Activated naive CD4-positive, alpha-beta T cell treated with anti-CD3 and anti-CD28 coated beads, Interleukin-2, amount 10 ng/mL, durations not matched to agents 7 days and 5 days (primary cell): Measurements from ENCODE around the gene HIF1A.
"Not testable (repeated sequence)": the region's sequence is repeated elsewhere in the genome, so short reads cannot be mapped to it uniquely, and the experiment has no call there.

Experiments used
- CTCF ChIA-PET: fragments of 350-600 bp; sonication (Branson Sonifier 250); formaldehyde crosslinking; loops from one replicate; lab custom pipeline; 2021; ENCODE audit warnings: antibody characterized with exemption; lab: Charles Lee
- DNase-seq: peaks from one replicate; pipeline ENCODE4 v3.0.0-alpha.2; 2020
- H3K27ac Mint-ChIP-seq: one replicate; pipeline ENCODE4 v1.8.0; 2021; ENCODE audit warnings: mild to moderate bottlenecking, moderate library complexity, mixed read lengths
- H3K27me3 Mint-ChIP-seq: one replicate; pipeline ENCODE4 v1.8.0; 2021; ENCODE audit warnings: mild to moderate bottlenecking, mixed read lengths
- H3K36me3 Mint-ChIP-seq: one replicate; pipeline ENCODE4 v1.8.0; 2021; ENCODE audit warnings: mixed read lengths
- H3K4me1 Mint-ChIP-seq: one replicate; pipeline ENCODE4 v1.8.0; 2021; ENCODE audit warnings: mixed read lengths
- H3K4me3 Mint-ChIP-seq: one replicate; pipeline ENCODE4 v1.8.0; 2021; ENCODE audit warnings: mild to moderate bottlenecking, moderate library complexity, mixed read lengths
- H3K9me3 Mint-ChIP-seq: one replicate; pipeline ENCODE4 v1.8.0; 2021; ENCODE audit warnings: mixed read lengths

The HIF1A gene

DNA sequence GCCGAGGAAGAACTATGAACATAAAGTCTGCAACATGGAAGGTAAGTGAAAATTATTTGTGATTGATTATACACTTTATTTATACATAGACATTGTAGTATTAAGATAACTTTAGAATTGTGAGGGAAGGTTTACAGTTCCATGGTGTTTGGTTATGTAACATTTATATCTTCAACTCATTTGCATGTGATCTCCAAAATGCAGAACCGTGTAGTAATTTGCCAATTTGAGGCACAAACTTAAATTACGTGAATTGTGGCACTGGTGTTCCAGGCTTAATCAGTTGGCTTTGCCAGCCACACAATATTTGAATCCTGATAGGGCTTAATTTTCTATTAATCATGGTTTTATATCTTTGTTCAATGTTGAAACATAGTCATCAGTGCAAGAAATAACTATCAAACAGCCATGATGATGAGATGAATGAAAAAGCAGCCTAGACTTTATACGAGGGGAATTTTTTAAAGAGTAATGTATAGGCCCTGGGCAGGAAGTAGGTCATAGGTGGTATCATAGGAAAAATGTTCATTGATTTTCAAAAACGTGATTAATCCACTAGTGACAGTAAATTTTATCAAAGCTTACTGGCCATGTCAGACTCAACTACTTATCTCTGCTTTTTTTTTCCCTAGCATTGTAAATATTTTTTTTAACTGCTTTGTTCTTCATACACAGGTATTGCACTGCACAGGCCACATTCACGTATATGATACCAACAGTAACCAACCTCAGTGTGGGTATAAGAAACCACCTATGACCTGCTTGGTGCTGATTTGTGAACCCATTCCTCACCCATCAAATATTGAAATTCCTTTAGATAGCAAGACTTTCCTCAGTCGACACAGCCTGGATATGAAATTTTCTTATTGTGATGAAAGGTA is 31.7 kb downstream of the HIF1A start:
- no peaks in the 10 kb centered on the region for H3K27me3 Mint-ChIP-seq
- H3K36me3 Mint-ChIP-seq, result peaks cover 68% of the 10 kb centered on the region
- no peak overlapping the region for H3K4me3 Mint-ChIP-seq
- CTCF ChIA-PET, result interaction anchor here (0.7 to 1.1 kb wide), 3 partner anchors 22 to 252 kb away, joined by 3 to 6 read pairs (median 5); no protein-coding TSS in a partner anchor
- peak overlapping the region; percentile 67 for H3K27ac Mint-ChIP-seq
- H3K9me3 Mint-ChIP-seq, result no peaks in the 10 kb centered on the region
- no peak for DNase-seq
- peaks cover 56% of the 10 kb centered on the region for H3K4me1 Mint-ChIP-seq

DNA sequence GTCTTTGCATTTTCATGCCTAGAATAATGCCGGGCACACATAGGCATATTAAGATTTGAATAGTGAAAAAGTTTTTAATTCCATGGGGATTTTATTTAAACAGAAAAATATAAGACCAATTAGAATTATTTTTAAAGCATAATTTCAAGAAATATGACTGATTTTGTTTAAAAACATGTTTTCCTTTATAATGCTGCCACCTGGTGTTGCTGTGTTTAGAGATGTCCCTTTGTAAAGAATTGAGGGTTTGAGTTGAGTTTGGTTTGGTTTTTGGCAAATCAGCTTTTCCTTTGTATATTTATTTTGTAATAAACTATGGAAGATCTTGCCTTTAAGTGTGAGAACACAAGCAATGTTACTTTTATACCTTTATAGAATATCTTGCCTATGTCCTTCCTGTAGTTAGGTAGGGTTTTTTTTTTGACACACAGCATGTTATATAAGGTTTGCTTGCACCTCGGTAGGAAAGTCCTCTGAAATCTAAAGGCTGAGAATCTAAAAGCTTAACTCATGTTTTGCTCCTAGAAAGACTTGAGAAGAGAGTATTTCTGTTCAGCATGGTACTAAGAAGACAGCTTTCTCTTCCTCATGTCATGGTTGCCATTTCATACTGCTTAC is 35.6 kb downstream of the HIF1A start:
- H3K4me3 Mint-ChIP-seq, result no peak overlapping the region
- no peaks in the 10 kb centered on the region for H3K9me3 Mint-ChIP-seq
- H3K27ac Mint-ChIP-seq, result no peak overlapping the region
- H3K36me3 Mint-ChIP-seq, result peaks cover 72% of the 10 kb centered on the region
- H3K4me1 Mint-ChIP-seq, result peaks cover 39% of the 10 kb centered on the region
- DNase-seq, result no peak
- H3K27me3 Mint-ChIP-seq, result no peaks in the 10 kb centered on the region
- CTCF ChIA-PET, result interaction anchor here (0.7 to 2.0 kb wide), 6 partner anchors 17 to 270 kb away, joined by 3 to 10 read pairs (median 5); no protein-coding TSS in a partner anchor

DNA sequence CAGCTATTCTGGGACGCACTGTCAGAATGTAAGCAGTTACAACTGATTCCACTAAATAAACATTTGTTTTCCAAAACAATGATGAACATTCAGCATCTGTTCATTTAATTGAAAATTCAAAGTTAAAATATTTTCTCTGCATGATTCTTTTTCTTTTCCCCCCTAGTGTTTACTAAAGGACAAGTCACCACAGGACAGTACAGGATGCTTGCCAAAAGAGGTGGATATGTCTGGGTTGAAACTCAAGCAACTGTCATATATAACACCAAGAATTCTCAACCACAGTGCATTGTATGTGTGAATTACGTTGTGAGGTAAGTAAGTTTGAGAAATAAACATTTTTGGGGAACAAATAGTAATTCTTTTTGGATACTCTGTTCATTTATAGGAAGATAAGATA is 38.7 kb downstream of the HIF1A start:
- H3K4me1 Mint-ChIP-seq, result peaks cover 18% of the 10 kb centered on the region
- no peaks in the 10 kb centered on the region for H3K27me3 Mint-ChIP-seq
- H3K4me3 Mint-ChIP-seq, result no peak overlapping the region
- no peak for DNase-seq
- H3K36me3 Mint-ChIP-seq, result peaks cover 73% of the 10 kb centered on the region
- no peak overlapping the region for H3K27ac Mint-ChIP-seq
- CTCF ChIA-PET, result no interaction called here
- H3K9me3 Mint-ChIP-seq, result no peaks in the 10 kb centered on the region

DNA sequence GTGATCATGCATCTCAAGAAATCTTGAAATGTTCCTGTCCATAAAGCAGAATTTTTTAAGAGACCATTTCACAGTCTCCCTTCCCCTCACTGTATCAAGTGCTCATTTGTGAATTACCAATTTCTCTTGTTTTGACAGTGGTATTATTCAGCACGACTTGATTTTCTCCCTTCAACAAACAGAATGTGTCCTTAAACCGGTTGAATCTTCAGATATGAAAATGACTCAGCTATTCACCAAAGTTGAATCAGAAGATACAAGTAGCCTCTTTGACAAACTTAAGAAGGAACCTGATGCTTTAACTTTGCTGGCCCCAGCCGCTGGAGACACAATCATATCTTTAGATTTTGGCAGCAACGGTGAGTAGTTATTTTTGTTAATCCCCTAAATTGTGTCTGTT is 41.4 kb downstream of the HIF1A start:
- H3K27ac Mint-ChIP-seq, result peak overlapping the region; percentile 19
- CTCF ChIA-PET, result interaction anchor here (1.3 kb wide), 1 partner anchor 101 kb away, joined by 7 read pairs; no protein-coding TSS in a partner anchor
- peaks cover 70% of the 10 kb centered on the region for H3K36me3 Mint-ChIP-seq
- H3K27me3 Mint-ChIP-seq, result no peaks in the 10 kb centered on the region
- no peaks in the 10 kb centered on the region for H3K9me3 Mint-ChIP-seq
- peaks cover 8% of the 10 kb centered on the region for H3K4me1 Mint-ChIP-seq
- H3K4me3 Mint-ChIP-seq, result no peak overlapping the region
- DNase-seq, result no peak

DNA sequence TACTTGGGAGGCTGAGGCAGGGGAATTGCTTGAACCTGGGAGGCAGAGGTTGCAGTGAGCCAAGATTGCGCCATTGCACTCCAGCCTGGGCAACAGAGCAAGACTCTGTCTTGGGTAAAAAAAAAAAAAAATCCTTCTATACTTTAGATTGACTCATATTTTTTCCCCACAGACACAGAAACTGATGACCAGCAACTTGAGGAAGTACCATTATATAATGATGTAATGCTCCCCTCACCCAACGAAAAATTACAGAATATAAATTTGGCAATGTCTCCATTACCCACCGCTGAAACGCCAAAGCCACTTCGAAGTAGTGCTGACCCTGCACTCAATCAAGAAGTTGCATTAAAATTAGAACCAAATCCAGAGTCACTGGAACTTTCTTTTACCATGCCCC is 42.6 kb downstream of the HIF1A start:
- Mint-ChIP-seq H3K27ac (peak overlapping the region; percentile 74), H3K27me3 (no peaks in the 10 kb centered on the region), H3K36me3 (peaks cover 68% of the 10 kb centered on the region), H3K9me3 (no peaks in the 10 kb centered on the region), H3K4me3 (no peak overlapping the region), H3K4me1 (peaks cover 8% of the 10 kb centered on the region)
- DNase-seq, result no peak
- CTCF ChIA-PET, result interaction anchor here (1.2 kb wide), 1 partner anchor 9 kb away, joined by 4 read pairs; no protein-coding TSS in a partner anchor

DNA sequence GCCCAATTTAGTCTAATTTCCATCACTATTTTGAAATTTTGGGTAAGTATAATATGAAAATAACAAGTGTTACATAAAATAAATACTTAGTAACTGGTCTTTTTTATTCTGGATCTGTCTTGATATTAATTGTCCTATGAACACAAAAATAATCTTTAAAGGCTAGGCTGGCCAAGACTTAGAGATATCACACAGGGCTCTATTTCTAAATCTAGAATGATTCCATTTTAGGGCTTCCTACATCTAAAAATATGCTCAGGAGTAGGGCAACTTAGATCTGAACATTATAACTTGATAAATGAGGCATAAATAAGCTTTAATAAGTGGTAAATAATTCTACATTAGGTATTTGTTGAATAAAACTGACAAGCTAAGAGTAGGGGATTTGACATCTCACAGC is 43.8 kb downstream of the HIF1A start:
- H3K4me1 Mint-ChIP-seq, result peaks cover 8% of the 10 kb centered on the region
- DNase-seq, result no peak
- H3K9me3 Mint-ChIP-seq, result no peaks in the 10 kb centered on the region
- no peak overlapping the region for H3K4me3 Mint-ChIP-seq
- CTCF ChIA-PET, result interaction anchor here (0.7 to 1.2 kb wide), 2 partner anchors 10 to 269 kb away, joined by 4 read pairs; no protein-coding TSS in a partner anchor
- H3K27ac Mint-ChIP-seq, result no peak overlapping the region
- peaks cover 68% of the 10 kb centered on the region for H3K36me3 Mint-ChIP-seq
- H3K27me3 Mint-ChIP-seq, result no peaks in the 10 kb centered on the region

DNA sequence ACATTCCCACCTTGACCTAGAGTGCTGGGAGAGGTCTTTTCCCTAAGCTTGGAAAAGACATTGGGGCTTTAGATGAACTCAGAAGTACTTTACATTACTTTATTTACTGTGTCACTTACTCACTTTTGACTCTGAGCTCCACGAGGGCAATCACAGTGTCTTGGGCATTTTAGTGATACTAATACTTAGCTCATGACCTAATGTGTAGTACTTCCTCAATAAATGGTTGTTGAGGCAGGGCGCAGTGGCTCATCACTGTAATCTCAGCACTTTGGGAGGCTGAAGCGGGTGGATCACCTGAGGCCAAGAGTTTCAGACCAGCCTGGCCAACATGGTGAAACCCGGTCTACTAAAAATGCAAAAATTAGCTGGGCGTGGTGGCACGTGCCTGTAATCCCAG is 47.1 kb downstream of the HIF1A start:
- Mint-ChIP-seq H3K36me3 (peaks cover 61% of the 10 kb centered on the region), H3K27me3 (no peaks in the 10 kb centered on the region), H3K9me3 (no peaks in the 10 kb centered on the region), H3K27ac (peak overlapping the region; percentile 45), H3K4me1 (peaks cover 25% of the 10 kb centered on the region), H3K4me3 (no peak overlapping the region)
- DNase-seq, result no peak
- CTCF ChIA-PET, result interaction anchor here (0.9 to 2.5 kb wide), 6 partner anchors 10 to 281 kb away, joined by 3 to 19 read pairs (median 4); no protein-coding TSS in a partner anchor

DNA sequence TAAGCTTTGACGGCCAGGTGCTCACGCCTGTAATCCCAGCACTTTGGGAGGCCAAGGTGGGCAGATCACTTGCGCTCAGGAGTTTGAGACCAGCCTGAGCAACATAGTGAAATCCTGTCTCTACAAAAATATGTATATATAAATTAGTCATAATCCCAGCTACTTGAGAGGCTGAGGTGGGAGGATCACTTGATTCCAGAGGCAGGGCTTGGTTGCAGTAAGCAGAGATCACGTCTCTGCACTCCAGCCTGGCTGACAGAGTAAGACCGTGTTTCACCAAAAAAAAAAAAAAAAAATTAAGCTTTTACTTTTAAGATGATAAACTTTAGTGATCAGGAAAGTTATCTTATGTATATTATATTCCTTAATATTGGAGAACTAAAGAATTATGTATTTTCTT is 48.9 kb downstream of the HIF1A start:
- no peak overlapping the region for H3K4me3 Mint-ChIP-seq
- H3K27ac Mint-ChIP-seq, result no peak overlapping the region
- peaks cover 34% of the 10 kb centered on the region for H3K4me1 Mint-ChIP-seq
- H3K36me3 Mint-ChIP-seq, result peaks cover 58% of the 10 kb centered on the region
- H3K27me3 Mint-ChIP-seq, result no peaks in the 10 kb centered on the region
- no peaks in the 10 kb centered on the region for H3K9me3 Mint-ChIP-seq
- DNase-seq, result no peak
- CTCF ChIA-PET, result interaction anchor here (0.6 to 3.5 kb wide), 2 partner anchors 93 to 222 kb away, joined by 3 to 21 read pairs; no protein-coding TSS in a partner anchor

DNA sequence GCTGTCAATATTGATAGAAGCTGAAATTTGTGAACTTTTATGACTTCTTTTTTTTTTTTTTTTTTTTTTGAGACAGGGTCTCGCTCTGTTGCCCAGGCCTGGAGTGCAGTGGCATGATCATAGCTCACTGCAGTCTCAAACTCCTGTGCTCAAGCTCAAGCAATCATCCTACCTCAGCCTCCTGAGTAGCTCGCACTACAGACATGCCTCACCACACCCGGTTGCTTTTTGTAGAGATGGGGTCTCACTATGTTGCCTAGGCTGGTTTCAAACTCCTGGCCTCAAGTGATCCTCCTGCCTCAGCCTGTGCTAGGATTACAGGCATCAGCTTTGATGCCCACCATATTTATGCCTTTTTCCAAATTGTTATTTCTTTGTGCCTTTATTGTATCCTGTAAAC is 51.0 kb downstream of the HIF1A start:
- CTCF ChIA-PET, result interaction anchor here (0.6 to 3.5 kb wide), 3 partner anchors 91 to 448 kb away, joined by 3 to 21 read pairs (median 5); no protein-coding TSS in a partner anchor
- Mint-ChIP-seq H3K4me1 (peaks cover 44% of the 10 kb centered on the region), H3K36me3 (peaks cover 55% of the 10 kb centered on the region), H3K27ac (peak overlapping the region; percentile 45), H3K4me3 (peak overlapping the region; percentile 38)
- DNase-seq, H3K27me3 Mint-ChIP-seq, H3K9me3 Mint-ChIP-seq: not testable (repeated sequence)

DNA sequence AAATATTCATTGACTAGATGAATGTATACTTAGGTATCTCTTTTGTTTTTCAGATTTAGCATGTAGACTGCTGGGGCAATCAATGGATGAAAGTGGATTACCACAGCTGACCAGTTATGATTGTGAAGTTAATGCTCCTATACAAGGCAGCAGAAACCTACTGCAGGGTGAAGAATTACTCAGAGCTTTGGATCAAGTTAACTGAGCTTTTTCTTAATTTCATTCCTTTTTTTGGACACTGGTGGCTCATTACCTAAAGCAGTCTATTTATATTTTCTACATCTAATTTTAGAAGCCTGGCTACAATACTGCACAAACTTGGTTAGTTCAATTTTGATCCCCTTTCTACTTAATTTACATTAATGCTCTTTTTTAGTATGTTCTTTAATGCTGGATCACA is 51.6 kb downstream of the HIF1A start:
- CTCF ChIA-PET, result interaction anchor here (0.6 to 3.5 kb wide), 3 partner anchors 90 to 448 kb away, joined by 3 to 21 read pairs (median 5); no protein-coding TSS in a partner anchor
- Mint-ChIP-seq H3K36me3 (peaks cover 56% of the 10 kb centered on the region), H3K27me3 (no peaks in the 10 kb centered on the region), H3K9me3 (no peaks in the 10 kb centered on the region), H3K4me3 (peak overlapping the region; percentile 38), H3K4me1 (peaks cover 49% of the 10 kb centered on the region), H3K27ac (peak overlapping the region; percentile 65)
- no peak for DNase-seq

DNA sequence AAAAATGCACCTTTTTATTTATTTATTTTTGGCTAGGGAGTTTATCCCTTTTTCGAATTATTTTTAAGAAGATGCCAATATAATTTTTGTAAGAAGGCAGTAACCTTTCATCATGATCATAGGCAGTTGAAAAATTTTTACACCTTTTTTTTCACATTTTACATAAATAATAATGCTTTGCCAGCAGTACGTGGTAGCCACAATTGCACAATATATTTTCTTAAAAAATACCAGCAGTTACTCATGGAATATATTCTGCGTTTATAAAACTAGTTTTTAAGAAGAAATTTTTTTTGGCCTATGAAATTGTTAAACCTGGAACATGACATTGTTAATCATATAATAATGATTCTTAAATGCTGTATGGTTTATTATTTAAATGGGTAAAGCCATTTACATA is 52.0 kb downstream of the HIF1A start:
- peaks cover 56% of the 10 kb centered on the region for H3K36me3 Mint-ChIP-seq
- H3K27me3 Mint-ChIP-seq, result no peaks in the 10 kb centered on the region
- no peaks in the 10 kb centered on the region for H3K9me3 Mint-ChIP-seq
- CTCF ChIA-PET, result interaction anchor here (3.5 kb wide), 1 partner anchor 90 kb away, joined by 21 read pairs; no protein-coding TSS in a partner anchor
- DNase-seq, result no peak
- peak overlapping the region; percentile 65 for H3K27ac Mint-ChIP-seq
- H3K4me3 Mint-ChIP-seq, result peak overlapping the region; percentile 38
- peaks cover 52% of the 10 kb centered on the region for H3K4me1 Mint-ChIP-seq

DNA sequence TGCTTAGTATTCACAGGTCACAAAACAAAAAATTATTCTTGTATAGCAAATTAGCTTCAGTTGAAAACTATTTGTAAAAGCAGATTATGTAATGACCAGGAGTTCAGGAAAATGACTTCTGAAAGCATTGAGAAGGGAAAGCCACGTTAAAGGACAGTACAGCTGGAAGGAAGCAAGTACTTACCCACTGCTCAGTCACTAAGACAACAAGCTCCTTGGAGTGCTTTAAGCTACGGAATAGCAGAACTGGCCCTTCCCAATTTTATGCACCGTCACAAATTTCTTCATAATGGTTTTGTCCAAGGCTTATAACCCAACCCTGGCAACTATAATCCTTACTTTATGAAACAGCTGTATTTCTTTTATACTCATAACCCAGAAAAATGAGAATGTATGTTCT is 54.0 kb downstream of the HIF1A start:
- H3K36me3 Mint-ChIP-seq, result peaks cover 53% of the 10 kb centered on the region
- H3K4me1 Mint-ChIP-seq, result peaks cover 58% of the 10 kb centered on the region
- CTCF ChIA-PET, result interaction anchor here (0.7 to 2.4 kb wide), 6 partner anchors 13 to 287 kb away, joined by 3 to 23 read pairs (median 4); partner anchors contain the start of gene SNAPC1
- DNase-seq, result no peak
- H3K27ac Mint-ChIP-seq, result no peak overlapping the region
- H3K9me3 Mint-ChIP-seq, result no peaks in the 10 kb centered on the region
- H3K4me3 Mint-ChIP-seq, result peak overlapping the region; percentile 95
- no peaks in the 10 kb centered on the region for H3K27me3 Mint-ChIP-seq

DNA sequence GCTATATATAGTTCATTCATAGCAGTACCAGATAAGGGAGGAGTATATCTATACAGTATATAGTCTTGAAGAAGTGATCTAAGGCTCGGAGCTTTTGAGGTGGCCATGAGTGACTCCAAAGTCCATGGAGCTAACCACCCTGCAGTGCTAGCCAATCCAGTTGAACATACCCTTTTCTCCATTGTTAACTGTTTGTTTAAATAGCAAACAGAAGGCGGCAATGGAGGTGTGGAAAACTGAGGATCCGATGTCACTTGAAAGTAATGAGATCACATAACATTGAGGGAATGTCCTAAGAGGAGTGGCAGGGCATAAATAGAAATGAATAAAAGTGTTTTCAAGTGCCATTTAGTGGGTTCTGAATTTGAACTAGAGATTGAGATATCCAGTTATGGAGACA is 54.6 kb downstream of the HIF1A start:
- peaks cover 57% of the 10 kb centered on the region for H3K36me3 Mint-ChIP-seq
- peaks cover 61% of the 10 kb centered on the region for H3K4me1 Mint-ChIP-seq
- DNase-seq, result no peak
- no peaks in the 10 kb centered on the region for H3K27me3 Mint-ChIP-seq
- H3K27ac Mint-ChIP-seq, result peak overlapping the region; percentile 86
- CTCF ChIA-PET, result interaction anchor here (0.7 to 2.4 kb wide), 4 partner anchors 12 to 240 kb away, joined by 3 to 23 read pairs (median 4); partner anchors contain the start of gene SNAPC1
- H3K9me3 Mint-ChIP-seq, result no peaks in the 10 kb centered on the region
- H3K4me3 Mint-ChIP-seq, result peak overlapping the region; percentile 95
